A673 (cell line): ENCODE results near the gene ART1. TPM values are rescaled to one million over a fixed set of nuclear protein-coding genes. Genes with fewer than 3 reads are reported as not detected.

Experiments
- BruUV-seq: library from RNA; stranded (reverse); fragments of 400-500 nt; replicated peaks from 2 replicates; lab custom pipeline; 2021; lab: Mats Ljungman, UMichigan
- CTCF ChIA-PET: fragments of 300-600 bp; sonication (Branson Sonifier 250); formaldehyde crosslinking; loops from one replicate; lab custom pipeline; 2022; ENCODE audit warnings: antibody characterized with exemption; lab: Charles Lee
- POLR2A ChIA-PET: fragments of 300-600 bp; sonication (Branson Sonifier 250); formaldehyde crosslinking; loops from one replicate; lab custom pipeline; 2022; ENCODE audit warnings: antibody characterized with exemption; ENCODE audit not compliant: low non-redundant PET; lab: Charles Lee
- DNase-seq: peaks from one replicate; pipeline ENCODE4 v3.0.0-alpha.2; 2015; ENCODE audit warnings: low spot score
- H3K27ac ChIP-seq: fragments of 200-600 bp; sonication (generic); 2 replicates; pipeline ENCODE4 v1.5.1; 2016; ENCODE audit warnings: mixed run types, low read depth, mild to moderate bottlenecking, mixed read lengths, antibody characterized with exemption, low read length; ENCODE audit not compliant: poor library complexity, severe bottlenecking
- H3K27me3 ChIP-seq: fragments of 200-600 bp; sonication (generic); replicated peaks from 2 replicates; pipeline ENCODE4 v1.6.1; 2017; ENCODE audit warnings: mixed run types, low read depth, mild to moderate bottlenecking, mixed read lengths, antibody characterized with exemption, low read length; ENCODE audit not compliant: insufficient read depth, poor library complexity
- H3K36me3 ChIP-seq: fragments of 200-600 bp; sonication (generic); 2 replicates; pipeline ENCODE4 v1.6.1; 2016; ENCODE audit warnings: mixed run types, mild to moderate bottlenecking, mixed read lengths, antibody characterized with exemption, low read length; ENCODE audit not compliant: insufficient read depth, poor library complexity, severe bottlenecking
- H3K4me1 ChIP-seq: fragments of 200-600 bp; sonication (generic); 2 replicates; pipeline ENCODE4 v1.6.1; 2017; ENCODE audit warnings: mixed run types, mild to moderate bottlenecking, mixed read lengths, antibody characterized with exemption, low read length; ENCODE audit not compliant: insufficient read depth, poor library complexity, severe bottlenecking
- H3K4me3 ChIP-seq: fragments of 200-600 bp; sonication (generic); 2 replicates; pipeline ENCODE4 v1.5.1; 2016; ENCODE audit warnings: low read depth, mixed run types, mild to moderate bottlenecking, mixed read lengths, low read length; ENCODE audit not compliant: poor library complexity, severe bottlenecking
- H3K9me3 ChIP-seq: fragments of 200-600 bp; sonication (generic); 2 replicates; pipeline ENCODE4 v1.6.1; 2016; ENCODE audit warnings: mixed run types, low read depth, mild to moderate bottlenecking, mixed read lengths, antibody characterized with exemption, low read length; ENCODE audit not compliant: poor library complexity, severe bottlenecking
- CTCF ChIP-seq: fragments of 300-800, 200-600 bp; sonication (generic); conservative IDR thresholded peaks from 2 replicates; pipeline ENCODE4 v1.5.1; 2017; ENCODE audit warnings: low read depth, mild to moderate bottlenecking, antibody characterized with exemption, low read length, moderate library complexity, mixed read lengths
- EZH2 ChIP-seq: fragments of 200-600 bp; sonication (generic); IDR thresholded peaks from 2 replicates; pipeline ENCODE4 v1.6.1; 2017; ENCODE audit warnings: borderline replicate concordance, low read depth, mild to moderate bottlenecking, mixed read lengths, antibody characterized with exemption, low read length; ENCODE audit not compliant: poor library complexity, severe bottlenecking
- intact Hi-C: fragments of 100-400 bp; cut with micrococcal nuclease; formaldehyde crosslinking; loops from one replicate; pipeline ENCODE4 v1.10.0; 2022; ENCODE audit not compliant: unreplicated experiment
- total RNA-seq: library from RNA; stranded (reverse); gene quantifications from 2 replicates; pipeline ENCODE4 v1.2.3, GENCODE V29; 2021

ART1 gene
- total RNA-seq, 1 experiment from 2014 or later = not detected

- no TSS peak for BruUV-seq
- intact Hi-C loops = no loop called here
- H3K9me3 ChIP-seq = no peaks in the 10 kb centered on the region
- H3K4me3 ChIP-seq = no peak overlapping the region
- H3K36me3 ChIP-seq = no peaks in the 10 kb centered on the region
- DNase-seq = no peak
- H3K4me1 ChIP-seq = no peaks in the 10 kb centered on the region
- no peak overlapping the region for H3K27ac ChIP-seq
- CTCF ChIA-PET = no interaction called here
- no peaks in the 10 kb centered on the region for H3K27me3 ChIP-seq
- TF ChIP-seq CTCF = no peak
- no peak for TF ChIP-seq EZH2
- POLR2A ChIA-PET = no interaction called here
Observed at GRCh38 chr11:3666023-3666530, 21.1 kb downstream of the ART1 start.

GRCh38 chr11:3667149-3668035 lies 22.5 kb downstream of the ART1 start:
- no peak for DNase-seq
- intact Hi-C loops = no loop called here
- ChIA-PET CTCF (no interaction called here), POLR2A (no interaction called here)
- no TSS peak for BruUV-seq
- Histone ChIP-seq H3K4me1 (no peaks in the 10 kb centered on the region), H3K27ac (no peak overlapping the region), H3K27me3 (no peaks in the 10 kb centered on the region), H3K4me3 (no peak overlapping the region), H3K9me3 (no peaks in the 10 kb centered on the region), H3K36me3 (no peaks in the 10 kb centered on the region)
- TF ChIP-seq CTCF = no peak
- no peak for TF ChIP-seq EZH2

- peaks cover 10% of the 10 kb centered on the region for H3K36me3 ChIP-seq
- BruUV-seq = no TSS peak
- CTCF ChIA-PET = no interaction called here
Observed at GRCh38 chr11:3669128-3669527, 24.2 kb downstream of the ART1 start.

More at GRCh38 chr11:3669128-3669527, 24.2 kb downstream of the ART1 start:
- H3K27ac ChIP-seq = no peak overlapping the region
- H3K4me3 ChIP-seq = no peak overlapping the region
- POLR2A ChIA-PET = no interaction called here
- TF ChIP-seq CTCF (no peak), EZH2 (no peak)
- no peak for DNase-seq
- intact Hi-C loops = no loop called here
- H3K4me1 ChIP-seq = no peaks in the 10 kb centered on the region
- no peaks in the 10 kb centered on the region for H3K9me3 ChIP-seq
- no peaks in the 10 kb centered on the region for H3K27me3 ChIP-seq
